AG10803 (cell line): ENCODE data around the gene DOCK4.

Experiments used
- DNase-seq: peaks from one replicate; pipeline ENCODE4 v3.0.0; 2010; ENCODE audit warnings: low read depth
- H3K4me3 ChIP-seq: 2 replicates; pipeline ENCODE4 v1.5.1; 2011; ENCODE audit warnings: mild to moderate bottlenecking, low read length, control low read depth
- CTCF ChIP-seq: conservative IDR thresholded peaks from 2 replicates; pipeline ENCODE4 v1.5.1; 2011; ENCODE audit warnings: mild to moderate bottlenecking, low read length, control low read depth, inconsistent platforms

Gene DOCK4

GRCh38 chr7:111841596-111842205 is 364.5 kb downstream of the DOCK4 start:
- peak; percentile 61 for DNase-seq
- no peak overlapping the region for H3K4me3 ChIP-seq
- TF ChIP-seq CTCF = no peak

- TF ChIP-seq CTCF = no peak
- DNase-seq = no peak
- no peak overlapping the region for H3K4me3 ChIP-seq
These were observed 365.7 kb downstream of the DOCK4 start for GRCh38 chr7:111840528-111840927.

GRCh38 chr7:111839261-111839660 is 366.9 kb downstream of the DOCK4 start:
- TF ChIP-seq CTCF = no peak
- H3K4me3 ChIP-seq = no peak overlapping the region
- no peak for DNase-seq

- TF ChIP-seq CTCF = no peak
- H3K4me3 ChIP-seq = no peak overlapping the region
- no peak for DNase-seq
These were observed 369.6 kb downstream of the DOCK4 start for GRCh38 chr7:111836592-111836991.

GRCh38 chr7:111835066-111835465 is 371.1 kb downstream of the DOCK4 start:
- no peak overlapping the region for H3K4me3 ChIP-seq
- TF ChIP-seq CTCF = no peak
- peak; percentile 90 for DNase-seq

- no peak for TF ChIP-seq CTCF
These were observed 371.8 kb downstream of the DOCK4 start for GRCh38 chr7:111834367-111834766.

GRCh38 chr7:111833466-111833865 is 372.7 kb downstream of the DOCK4 start:
- no peak overlapping the region for H3K4me3 ChIP-seq
- DNase-seq = peak; percentile 26
- no peak for TF ChIP-seq CTCF

More at GRCh38 chr7:111834367-111834766, 371.8 kb downstream of the DOCK4 start:
- DNase-seq = no peak
- no peak overlapping the region for H3K4me3 ChIP-seq
